ENCODE results near the gene PPL.

PPL gene

GRCh38 chr16:4949986-4950385 lies 13.0 kb upstream of the PPL start:
- no peak for DNase-seq (ENCODE audit: low read depth in 1 of 2, low spot score in 1 of 2)
- no peak for TF ChIP-seq JUND (IDR thresholded peaks at IDR 0.05; ENCODE audit: low read depth)
- in situ Hi-C loops (cut with HindIII; ENCODE audit: low pct_unique_long_range_greater_than_20kb, low sequenced_read_pairs) = no loop called here

- TF ChIP-seq JUND (IDR thresholded peaks at IDR 0.05; ENCODE audit: low read depth) = no peak
- in situ Hi-C loops (cut with HindIII; ENCODE audit: low pct_unique_long_range_greater_than_20kb, low sequenced_read_pairs) = no loop called here
- DNase-seq (ENCODE audit: low read depth in 1 of 2, low spot score in 1 of 2) = no peak
These were observed 12.2 kb upstream of the PPL start for GRCh38 chr16:4948903-4949766.

- no peak for DNase-seq (ENCODE audit: low read depth in 1 of 2, low spot score in 1 of 2)
- no peak for TF ChIP-seq JUND (IDR thresholded peaks at IDR 0.05; ENCODE audit: low read depth)
- in situ Hi-C loops (cut with HindIII; ENCODE audit: low pct_unique_long_range_greater_than_20kb, low sequenced_read_pairs) = no loop called here
These were observed 11.0 kb upstream of the PPL start for GRCh38 chr16:4947722-4948503.

- DNase-seq (ENCODE audit: low read depth in 1 of 2, low spot score in 1 of 2) = no peak
- in situ Hi-C loops (cut with HindIII; ENCODE audit: low pct_unique_long_range_greater_than_20kb, low sequenced_read_pairs) = no loop called here
- no peak for TF ChIP-seq JUND (IDR thresholded peaks at IDR 0.05; ENCODE audit: low read depth)
These were observed 10.0 kb upstream of the PPL start for GRCh38 chr16:4946917-4947316.

- in situ Hi-C loops (cut with HindIII; ENCODE audit: low pct_unique_long_range_greater_than_20kb, low sequenced_read_pairs) = no loop called here
- peak in 1 of 2 experiments; percentile 86 for DNase-seq (ENCODE audit: low read depth in 1 of 2, low spot score in 1 of 2)
- TF ChIP-seq JUND (IDR thresholded peaks at IDR 0.05; ENCODE audit: low read depth) = 0 out of 2 replicates have a peak, but pooled peaks have one; percentile 38
These were observed 8.9 kb upstream of the PPL start for GRCh38 chr16:4945560-4946502.

GRCh38 chr16:4944333-4945281 lies 7.7 kb upstream of the PPL start:
- peak in 1 of 2 experiments; percentile 81 for DNase-seq (ENCODE audit: low read depth in 1 of 2, low spot score in 1 of 2)
- in situ Hi-C loops (cut with HindIII; ENCODE audit: low pct_unique_long_range_greater_than_20kb, low sequenced_read_pairs) = no loop called here
- TF ChIP-seq JUND (IDR thresholded peaks at IDR 0.05; ENCODE audit: low read depth) = peak; percentile 90

GRCh38 chr16:4942481-4942880 lies 5.5 kb upstream of the PPL start:
- DNase-seq (ENCODE audit: low read depth in 1 of 2, low spot score in 1 of 2) = no peak
- TF ChIP-seq JUND (IDR thresholded peaks at IDR 0.05; ENCODE audit: low read depth) = no peak
- in situ Hi-C loops (cut with HindIII; ENCODE audit: low pct_unique_long_range_greater_than_20kb, low sequenced_read_pairs) = no loop called here

- in situ Hi-C loops (cut with HindIII; ENCODE audit: low pct_unique_long_range_greater_than_20kb, low sequenced_read_pairs) = no loop called here
- no peak for TF ChIP-seq JUND (IDR thresholded peaks at IDR 0.05; ENCODE audit: low read depth)
- DNase-seq (ENCODE audit: low read depth in 1 of 2, low spot score in 1 of 2) = no peak
These were observed 3.8 kb upstream of the PPL start for GRCh38 chr16:4940719-4941118.

GRCh38 chr16:4938683-4939030 lies 1.7 kb upstream of the PPL start:
- no peak for DNase-seq (ENCODE audit: low read depth in 1 of 2, low spot score in 1 of 2)
- in situ Hi-C loops (cut with HindIII; ENCODE audit: low pct_unique_long_range_greater_than_20kb, low sequenced_read_pairs) = no loop called here
- no peak for TF ChIP-seq JUND (IDR thresholded peaks at IDR 0.05; ENCODE audit: low read depth)

- in situ Hi-C loops (cut with HindIII; ENCODE audit: low pct_unique_long_range_greater_than_20kb, low sequenced_read_pairs) = no loop called here
- DNase-seq (ENCODE audit: low read depth in 1 of 2, low spot score in 1 of 2) = peak in 1 of 2 experiments; percentile 22
- no peak for TF ChIP-seq JUND (IDR thresholded peaks at IDR 0.05; ENCODE audit: low read depth)
These were observed 1.1 kb upstream of the PPL start for GRCh38 chr16:4937782-4938682.

All from T47D (cell line).